ENCODE data around the gene DDX17. TPM values are rescaled to one million over a fixed set of nuclear protein-coding genes. Genes with fewer than 3 reads are reported as not detected.

DDX17 gene
- total RNA-seq, 1 experiment from 2014 or later, result 343 TPM

DNA sequence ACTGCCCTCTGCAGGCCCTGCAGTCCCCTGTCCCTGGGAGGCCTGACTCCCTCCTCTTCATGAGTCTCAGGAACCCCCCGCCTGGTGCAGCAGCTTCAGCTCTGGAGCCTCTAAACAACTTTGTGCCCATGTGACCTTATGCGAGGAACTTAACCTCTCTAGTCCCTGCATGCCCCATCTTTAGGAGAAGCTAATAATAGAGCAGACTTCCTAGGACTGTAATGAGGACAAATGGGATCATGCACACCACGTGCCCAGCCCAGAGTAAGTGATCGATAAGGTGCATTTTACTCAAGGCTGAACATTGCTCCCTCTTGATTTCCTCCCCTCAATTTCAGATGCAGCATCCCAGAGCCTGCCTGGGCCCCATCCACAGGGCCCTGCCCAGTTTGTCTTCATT is 70.1 kb downstream of the DDX17 start:
- H3K9me3 ChIP-seq (ENCODE audit: low read depth, low read length, poor library complexity, severe bottlenecking), result no peaks in the 10 kb centered on the region
- no peak overlapping the region for H3K4me3 ChIP-seq (ENCODE audit: low read depth, low read length, poor library complexity, severe bottlenecking)
- DNase-seq (ENCODE audit: low spot score), result no peak
- POLR2A ChIA-PET (ENCODE audit: low non-redundant PET), result no interaction called here
- CTCF ChIA-PET, result no interaction called here
- H3K27me3 ChIP-seq (replicated peaks; ENCODE audit: insufficient read depth, low read depth, low read length, poor library complexity), result no peaks in the 10 kb centered on the region
- no peaks in the 10 kb centered on the region for H3K36me3 ChIP-seq (ENCODE audit: insufficient read depth, low read length, poor library complexity, severe bottlenecking)
- TF ChIP-seq EZH2 (IDR thresholded peaks at IDR 0.05; ENCODE audit: borderline replicate concordance, low read depth, low read length, poor library complexity, severe bottlenecking), result no peak
- TF ChIP-seq, protein P1, sequence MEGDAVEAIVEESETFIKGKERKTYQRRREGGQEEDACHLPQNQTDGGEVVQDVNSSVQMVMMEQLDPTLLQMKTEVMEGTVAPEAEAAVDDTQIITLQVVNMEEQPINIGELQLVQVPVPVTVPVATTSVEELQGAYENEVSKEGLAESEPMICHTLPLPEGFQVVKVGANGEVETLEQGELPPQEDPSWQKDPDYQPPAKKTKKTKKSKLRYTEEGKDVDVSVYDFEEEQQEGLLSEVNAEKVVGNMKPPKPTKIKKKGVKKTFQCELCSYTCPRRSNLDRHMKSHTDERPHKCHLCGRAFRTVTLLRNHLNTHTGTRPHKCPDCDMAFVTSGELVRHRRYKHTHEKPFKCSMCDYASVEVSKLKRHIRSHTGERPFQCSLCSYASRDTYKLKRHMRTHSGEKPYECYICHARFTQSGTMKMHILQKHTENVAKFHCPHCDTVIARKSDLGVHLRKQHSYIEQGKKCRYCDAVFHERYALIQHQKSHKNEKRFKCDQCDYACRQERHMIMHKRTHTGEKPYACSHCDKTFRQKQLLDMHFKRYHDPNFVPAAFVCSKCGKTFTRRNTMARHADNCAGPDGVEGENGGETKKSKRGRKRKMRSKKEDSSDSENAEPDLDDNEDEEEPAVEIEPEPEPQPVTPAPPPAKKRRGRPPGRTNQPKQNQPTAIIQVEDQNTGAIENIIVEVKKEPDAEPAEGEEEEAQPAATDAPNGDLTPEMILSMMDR (conservative IDR thresholded peaks at IDR 0.05; ENCODE audit: low read depth, low read length), result no peak
- no peaks in the 10 kb centered on the region for H3K4me1 ChIP-seq (ENCODE audit: insufficient read depth, low read length, poor library complexity, severe bottlenecking)
- no TSS peak for BruUV-seq (replicated peaks)
- intact Hi-C loops (cut with micrococcal nuclease; ENCODE audit: unreplicated experiment), result no loop called here
- H3K27ac ChIP-seq (ENCODE audit: low read depth, low read length, poor library complexity, severe bottlenecking), result no peak overlapping the region

DNA sequence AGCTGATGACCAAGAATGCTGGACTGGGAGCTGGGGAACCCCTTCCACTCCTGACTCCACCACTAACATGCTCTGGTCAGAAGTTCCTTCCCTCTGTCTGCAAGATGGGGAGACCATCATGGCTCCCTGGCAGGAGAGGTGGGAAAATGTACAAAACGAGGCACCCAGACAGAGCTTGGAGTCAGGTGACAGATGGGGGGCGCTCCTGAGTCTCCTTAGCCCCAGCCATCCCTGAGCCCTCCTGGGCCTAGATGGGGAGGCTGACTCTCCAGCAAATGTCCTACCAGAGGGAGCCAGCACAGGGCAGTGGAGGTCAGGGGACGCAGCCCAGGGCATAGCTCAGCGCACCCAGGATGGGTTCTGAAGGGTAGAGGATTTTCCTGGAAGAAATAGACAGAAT is 71.1 kb downstream of the DDX17 start:
- H3K27me3 ChIP-seq (replicated peaks; ENCODE audit: insufficient read depth, low read depth, low read length, poor library complexity), result no peaks in the 10 kb centered on the region
- POLR2A ChIA-PET (ENCODE audit: low non-redundant PET), result no interaction called here
- CTCF ChIA-PET, result interaction anchor here (0.6 kb wide), 1 partner anchor 98 kb away, joined by 4 read pairs; no protein-coding TSS in a partner anchor
- H3K9me3 ChIP-seq (ENCODE audit: low read depth, low read length, poor library complexity, severe bottlenecking), result no peaks in the 10 kb centered on the region
- no peaks in the 10 kb centered on the region for H3K36me3 ChIP-seq (ENCODE audit: insufficient read depth, low read length, poor library complexity, severe bottlenecking)
- no peaks in the 10 kb centered on the region for H3K4me1 ChIP-seq (ENCODE audit: insufficient read depth, low read length, poor library complexity, severe bottlenecking)
- H3K4me3 ChIP-seq (ENCODE audit: low read depth, low read length, poor library complexity, severe bottlenecking), result no peak overlapping the region
- no peak for TF ChIP-seq EZH2 (IDR thresholded peaks at IDR 0.05; ENCODE audit: borderline replicate concordance, low read depth, low read length, poor library complexity, severe bottlenecking)
- TF ChIP-seq, protein P1 (conservative IDR thresholded peaks at IDR 0.05; ENCODE audit: low read depth, low read length), result peak; percentile 38; the same call in 1 of the 2 replicates
- H3K27ac ChIP-seq (ENCODE audit: low read depth, low read length, poor library complexity, severe bottlenecking), result no peak overlapping the region
- BruUV-seq (replicated peaks), result no TSS peak
- intact Hi-C loops (cut with micrococcal nuclease; ENCODE audit: unreplicated experiment), result no loop called here
- DNase-seq (ENCODE audit: low spot score), result no peak

DNA sequence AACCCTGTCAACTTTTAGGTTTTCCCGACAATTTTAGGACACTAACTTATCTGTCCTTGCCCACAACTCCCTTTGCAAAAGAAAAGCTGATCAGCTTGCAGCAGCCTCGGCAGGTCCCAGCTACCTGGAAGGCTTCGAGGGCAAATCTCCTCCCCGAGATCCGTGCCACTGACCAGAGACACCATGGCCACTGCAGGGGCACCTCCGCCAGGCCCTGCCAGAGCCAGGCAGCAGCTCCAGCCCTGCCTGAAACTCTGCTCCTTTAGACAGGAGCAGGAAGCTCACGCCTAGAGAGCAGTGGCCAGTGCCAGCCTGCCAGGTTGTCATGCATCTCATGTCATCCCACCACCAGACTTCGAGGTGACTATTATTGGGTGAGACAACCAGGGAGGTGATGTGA is 72.2 kb downstream of the DDX17 start:
- Histone ChIP-seq H3K9me3 (ENCODE audit: low read depth, low read length, poor library complexity, severe bottlenecking) (no peaks in the 10 kb centered on the region), H3K27me3 (replicated peaks; ENCODE audit: insufficient read depth, low read depth, low read length, poor library complexity) (no peaks in the 10 kb centered on the region), H3K27ac (ENCODE audit: low read depth, low read length, poor library complexity, severe bottlenecking) (no peak overlapping the region), H3K36me3 (ENCODE audit: insufficient read depth, low read length, poor library complexity, severe bottlenecking) (no peaks in the 10 kb centered on the region), H3K4me3 (ENCODE audit: low read depth, low read length, poor library complexity, severe bottlenecking) (no peak overlapping the region), H3K4me1 (ENCODE audit: insufficient read depth, low read length, poor library complexity, severe bottlenecking) (no peaks in the 10 kb centered on the region)
- no peak for DNase-seq (ENCODE audit: low spot score)
- POLR2A ChIA-PET (ENCODE audit: low non-redundant PET), result no interaction called here
- TF ChIP-seq, protein P1 (conservative IDR thresholded peaks at IDR 0.05; ENCODE audit: low read depth, low read length), result no peak
- no peak for TF ChIP-seq EZH2 (IDR thresholded peaks at IDR 0.05; ENCODE audit: borderline replicate concordance, low read depth, low read length, poor library complexity, severe bottlenecking)
- intact Hi-C loops (cut with micrococcal nuclease; ENCODE audit: unreplicated experiment), result no loop called here
- CTCF ChIA-PET, result no interaction called here
- BruUV-seq (replicated peaks), result no TSS peak

Other genes with a start within 250 kb of the DDX17 start
- gene TMEM184B, start 233.3 kb downstream of the DDX17 start, total RNA-seq (2021), result 45.6 and 50.9 TPM in 2 replicates
- gene CSNK1E, start 188.9 kb downstream of the DDX17 start, total RNA-seq (2021), result 196 and 200 TPM in 2 replicates
- 1.0 and 1.4 TPM in 2 replicates for gene KCNJ4, start 51.1 kb downstream of the DDX17 start, total RNA-seq (2021)
- gene KDELR3, start 38.2 kb downstream of the DDX17 start, total RNA-seq (2021), result 4.0 and 6.5 TPM in 2 replicates
- gene DMC1, start 63.9 kb upstream of the DDX17 start, total RNA-seq (2021), result 1.7 and 2.3 TPM in 2 replicates
- gene FAM227A, start 150.1 kb upstream of the DDX17 start, total RNA-seq (2021), result 3.8 and 5.3 TPM in 2 replicates
- 22.1 and 28.5 TPM in 2 replicates for gene CBY1, start 150.3 kb upstream of the DDX17 start, total RNA-seq (2021)
- 143 and 152 TPM in 2 replicates for gene TOMM22, start 175.6 kb upstream of the DDX17 start, total RNA-seq (2021)
- 53.1 and 54.2 TPM in 2 replicates for gene JOSD1, start 194.6 kb upstream of the DDX17 start, total RNA-seq (2021)
- 88.2 and 96.2 TPM in 2 replicates for gene GTPBP1, start 199.6 kb upstream of the DDX17 start, total RNA-seq (2021)
- 104 and 110 TPM in 2 replicates for gene SUN2, start 249.7 kb upstream of the DDX17 start, total RNA-seq (2021)